ENCODE data around the gene RUBCNL. TPM values are rescaled to one million over a fixed set of nuclear protein-coding genes. Genes with fewer than 3 reads are reported as not detected.

RUBCNL gene
- total RNA-seq, 1 experiment from 2014 or later = 0.42 TPM

Other genes with a start within 250 kb of the RUBCNL start
- 2.2 TPM for gene LCP1, start 205.1 kb downstream of the RUBCNL start, total RNA-seq (2021; ENCODE audit: unreplicated experiment)
- not detected for gene LRRC63, start 175.3 kb downstream of the RUBCNL start, total RNA-seq (2021; ENCODE audit: unreplicated experiment)
- gene LRCH1, start 165.9 kb upstream of the RUBCNL start, total RNA-seq (2021; ENCODE audit: unreplicated experiment) = 15.6 TPM